Adipocyte (in vitro differentiated cells): ENCODE data around the gene GABRB1.

Source experiments
- DNase-seq: peaks from one replicate; pipeline ENCODE4 v3.0.0-alpha.2; 2015; ENCODE audit warnings: low read depth
- H3K27me3 ChIP-seq: replicated peaks from 2 replicates; pipeline ENCODE4 v1.7.0; 2013; ENCODE audit warnings: mild to moderate bottlenecking, low read length, moderate library complexity; ENCODE audit not compliant: control insufficient read depth, insufficient read depth
- H3K36me3 ChIP-seq: 2 replicates; pipeline ENCODE4 v1.7.0; 2013; ENCODE audit warnings: low read length, mild to moderate bottlenecking, moderate library complexity; ENCODE audit not compliant: control insufficient read depth, insufficient read depth, severe bottlenecking
- H3K4me1 ChIP-seq: 2 replicates; pipeline ENCODE4 v1.7.0; 2013; ENCODE audit warnings: mild to moderate bottlenecking, low read length, moderate library complexity; ENCODE audit not compliant: control insufficient read depth, insufficient read depth
- H3K4me3 ChIP-seq: 2 replicates; pipeline ENCODE4 v1.7.0; 2013; ENCODE audit warnings: mild to moderate bottlenecking, low read length, moderate library complexity
- H3K9ac ChIP-seq: 2 replicates; pipeline ENCODE4 v1.7.0; 2013; ENCODE audit warnings: mild to moderate bottlenecking, low read length, moderate library complexity
- H3K9me3 ChIP-seq: 2 replicates; pipeline ENCODE4 v1.7.0; 2013; ENCODE audit warnings: mild to moderate bottlenecking, low read length, moderate library complexity; ENCODE audit not compliant: control insufficient read depth

Gene GABRB1

DNA sequence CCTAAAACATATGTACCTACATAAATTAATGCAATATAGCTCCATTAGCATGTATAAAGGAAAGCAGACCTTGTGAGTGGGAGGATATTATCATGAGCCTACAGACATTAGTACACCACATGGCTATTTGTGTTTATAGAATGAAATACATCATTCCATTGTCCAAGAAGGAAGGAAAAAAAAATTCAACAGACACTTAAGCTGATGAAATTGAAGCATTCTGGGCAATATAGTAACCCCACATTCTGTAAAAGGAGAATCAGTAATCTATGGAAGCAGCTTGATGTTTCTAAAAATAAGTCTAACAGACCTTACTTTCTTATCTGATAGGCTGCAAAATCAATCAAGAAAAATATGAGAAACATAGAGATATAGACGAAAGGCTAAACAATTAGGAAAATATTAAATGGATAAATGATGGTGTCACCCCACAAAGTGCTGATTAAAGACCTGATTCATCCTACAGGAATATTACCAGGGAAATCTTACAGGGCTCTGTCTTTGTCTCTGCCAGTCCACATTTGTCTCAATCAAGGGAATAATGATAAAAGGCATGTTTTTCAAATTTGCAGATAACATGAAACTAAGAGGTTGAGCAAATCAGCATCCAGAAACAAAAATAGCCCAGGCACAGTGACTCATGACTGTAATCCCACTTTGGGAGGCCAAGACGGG lies 355.3 kb downstream of the GABRB1 start:
- H3K9me3 ChIP-seq, result no peaks in the 10 kb centered on the region
- H3K9ac ChIP-seq, result no peak overlapping the region
- H3K36me3 ChIP-seq, result no peaks in the 10 kb centered on the region
- peaks cover 12% of the 10 kb centered on the region for H3K27me3 ChIP-seq
- H3K4me1 ChIP-seq, result no peaks in the 10 kb centered on the region
- no peak overlapping the region for H3K4me3 ChIP-seq
- DNase-seq, result no peak

DNA sequence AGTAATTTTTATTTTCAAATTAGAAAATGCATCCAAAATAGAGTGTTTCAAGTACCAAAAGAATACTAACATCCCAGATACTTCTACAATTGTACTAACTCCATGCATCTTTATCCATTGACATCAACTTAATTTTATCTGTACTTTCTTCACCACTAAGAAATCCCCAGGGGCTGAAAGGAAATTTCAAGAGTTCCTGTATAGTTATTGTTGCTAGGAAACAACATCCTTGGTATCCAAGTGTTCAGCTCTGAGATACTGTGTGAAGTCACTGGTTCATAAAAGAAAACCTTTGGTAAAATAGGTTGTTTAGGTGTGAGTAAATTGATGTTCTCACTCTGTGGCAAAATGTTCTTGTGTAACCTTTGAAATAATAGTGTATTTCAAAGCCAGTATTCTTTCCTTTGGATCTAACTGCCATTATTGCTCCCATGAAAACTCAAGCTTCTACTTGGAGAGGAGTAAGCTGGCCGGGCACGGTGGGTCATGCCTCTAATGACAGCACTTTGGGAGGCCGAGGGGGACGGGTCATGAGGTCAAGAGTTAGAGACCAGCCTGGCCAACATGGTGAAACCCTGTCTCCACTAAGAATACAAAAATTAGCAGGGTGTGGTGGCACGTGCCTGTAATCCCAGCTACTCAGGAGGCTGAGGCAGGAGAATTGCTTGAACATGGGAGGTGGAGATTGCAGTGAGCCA lies 359.2 kb downstream of the GABRB1 start:
- Histone ChIP-seq H3K4me1 (no peaks in the 10 kb centered on the region), H3K27me3 (peaks cover 20% of the 10 kb centered on the region), H3K9me3 (no peaks in the 10 kb centered on the region), H3K36me3 (no peaks in the 10 kb centered on the region), H3K9ac (no peak overlapping the region), H3K4me3 (no peak overlapping the region)
- no peak for DNase-seq

DNA sequence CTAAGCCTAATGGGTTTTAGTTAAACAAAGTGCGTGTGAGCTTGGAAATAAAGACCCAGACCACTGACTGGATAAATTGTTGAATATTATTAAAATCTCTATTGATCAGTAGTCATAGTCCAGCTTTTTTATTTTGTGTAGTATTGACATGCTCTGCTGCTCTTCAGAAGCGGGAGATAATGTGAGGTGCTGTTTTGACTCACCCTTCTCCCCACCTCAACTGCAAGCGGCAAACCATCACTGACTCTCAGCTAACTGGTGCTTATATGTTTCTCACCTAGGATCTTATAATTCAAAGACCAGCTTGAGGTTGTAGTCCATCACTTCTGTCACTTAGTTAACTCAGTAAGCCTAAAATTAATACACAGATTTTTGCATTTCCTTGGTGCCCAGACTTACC lies 359.9 kb downstream of the GABRB1 start:
- Histone ChIP-seq H3K4me3 (no peak overlapping the region), H3K36me3 (no peaks in the 10 kb centered on the region), H3K4me1 (no peaks in the 10 kb centered on the region), H3K9ac (no peak overlapping the region), H3K27me3 (peaks cover 20% of the 10 kb centered on the region), H3K9me3 (no peaks in the 10 kb centered on the region)
- no peak for DNase-seq

DNA sequence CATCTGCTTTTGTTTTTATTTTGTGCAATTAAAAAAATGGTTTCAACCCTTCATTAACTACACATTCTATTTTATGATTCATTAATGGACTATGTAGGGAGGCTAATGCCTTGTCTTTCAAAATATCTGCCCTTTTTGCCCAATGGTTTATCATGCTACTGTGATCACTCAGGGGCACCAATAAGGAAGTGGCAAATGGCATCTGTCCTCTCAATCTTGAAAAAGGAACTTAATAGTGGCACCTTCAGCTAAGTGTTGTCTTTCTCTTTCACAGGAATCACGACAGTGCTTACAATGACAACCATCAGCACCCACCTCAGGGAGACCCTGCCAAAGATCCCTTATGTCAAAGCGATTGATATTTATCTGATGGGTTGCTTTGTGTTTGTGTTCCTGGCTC lies 375.0 kb downstream of the GABRB1 start:
- H3K9me3 ChIP-seq, result no peaks in the 10 kb centered on the region

DNA sequence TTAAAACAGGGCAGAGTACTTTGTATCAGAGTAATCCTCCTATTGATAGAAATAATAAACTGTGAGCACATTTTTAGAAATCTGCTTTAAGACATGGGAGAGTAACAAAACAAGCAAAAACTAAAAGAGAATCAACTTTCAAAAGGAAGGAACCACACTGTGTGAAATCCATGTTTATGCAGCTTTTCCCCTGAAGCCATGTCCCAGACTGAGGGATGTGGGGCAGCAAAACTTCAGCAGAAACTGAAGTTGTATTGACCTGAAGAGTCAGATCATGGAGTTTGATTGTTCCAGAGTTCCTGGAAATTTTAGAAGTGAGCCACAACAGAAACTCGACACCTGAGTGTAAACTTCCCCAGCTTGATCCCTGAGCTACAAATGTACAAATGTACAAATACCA lies 378.9 kb downstream of the GABRB1 start:
- Histone ChIP-seq H3K9me3 (no peaks in the 10 kb centered on the region), H3K27me3 (peaks cover 20% of the 10 kb centered on the region), H3K9ac (no peak overlapping the region), H3K4me3 (no peak overlapping the region), H3K4me1 (no peaks in the 10 kb centered on the region), H3K36me3 (no peaks in the 10 kb centered on the region)
- DNase-seq, result no peak

More for the DNA sequence above, 375.0 kb downstream of the GABRB1 start:
- H3K4me3 ChIP-seq, result no peak overlapping the region
- H3K9ac ChIP-seq, result no peak overlapping the region
- no peaks in the 10 kb centered on the region for H3K36me3 ChIP-seq
- DNase-seq, result no peak
- no peaks in the 10 kb centered on the region for H3K4me1 ChIP-seq
- H3K27me3 ChIP-seq, result peaks cover 7% of the 10 kb centered on the region

DNA sequence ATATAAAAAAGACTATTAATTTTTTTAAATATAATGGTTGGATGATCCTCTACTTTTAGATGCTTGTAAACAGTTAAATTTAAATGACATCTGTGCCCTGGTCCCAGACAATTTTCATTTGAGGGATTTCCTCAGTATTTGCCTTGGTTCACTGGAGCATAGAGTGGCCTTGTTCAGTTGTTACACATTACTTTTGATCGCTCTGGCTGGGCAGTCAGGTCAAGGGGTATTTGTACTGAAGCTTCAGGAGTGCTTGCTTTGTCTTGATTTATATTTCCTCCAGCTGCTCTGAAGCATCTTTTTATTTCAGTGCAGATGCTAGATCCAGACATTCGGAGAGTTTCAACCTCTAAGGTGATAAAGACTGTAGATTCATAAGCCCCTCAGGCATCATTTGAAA lies 382.2 kb downstream of the GABRB1 start:
- no peak for DNase-seq
- no peaks in the 10 kb centered on the region for H3K9me3 ChIP-seq
- no peaks in the 10 kb centered on the region for H3K4me1 ChIP-seq
- peaks cover 25% of the 10 kb centered on the region for H3K27me3 ChIP-seq
- no peak overlapping the region for H3K4me3 ChIP-seq
- H3K36me3 ChIP-seq, result no peaks in the 10 kb centered on the region
- no peak overlapping the region for H3K9ac ChIP-seq

DNA sequence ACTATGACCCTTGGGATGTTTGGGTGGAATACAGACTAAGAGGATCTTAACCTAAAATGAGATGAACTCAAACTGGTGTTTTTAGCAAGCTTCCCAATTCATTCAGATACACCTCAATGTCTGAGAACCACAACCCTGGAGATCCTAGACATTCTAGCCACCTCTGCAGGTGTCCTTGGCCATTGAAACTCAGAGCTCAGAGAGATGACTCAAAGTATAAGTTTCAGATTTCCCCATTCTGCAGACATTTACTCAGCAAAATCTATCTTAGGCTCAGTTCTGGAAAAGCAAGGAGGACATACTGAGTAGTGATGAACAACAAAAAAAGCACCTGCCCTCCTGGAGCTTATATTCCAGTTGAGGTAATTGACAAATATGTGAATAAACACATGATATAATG lies 384.4 kb downstream of the GABRB1 start:
- Histone ChIP-seq H3K4me3 (no peak overlapping the region), H3K27me3 (peaks cover 26% of the 10 kb centered on the region), H3K36me3 (no peaks in the 10 kb centered on the region), H3K9me3 (no peaks in the 10 kb centered on the region), H3K4me1 (no peaks in the 10 kb centered on the region), H3K9ac (no peak overlapping the region)
- DNase-seq, result no peak

DNA sequence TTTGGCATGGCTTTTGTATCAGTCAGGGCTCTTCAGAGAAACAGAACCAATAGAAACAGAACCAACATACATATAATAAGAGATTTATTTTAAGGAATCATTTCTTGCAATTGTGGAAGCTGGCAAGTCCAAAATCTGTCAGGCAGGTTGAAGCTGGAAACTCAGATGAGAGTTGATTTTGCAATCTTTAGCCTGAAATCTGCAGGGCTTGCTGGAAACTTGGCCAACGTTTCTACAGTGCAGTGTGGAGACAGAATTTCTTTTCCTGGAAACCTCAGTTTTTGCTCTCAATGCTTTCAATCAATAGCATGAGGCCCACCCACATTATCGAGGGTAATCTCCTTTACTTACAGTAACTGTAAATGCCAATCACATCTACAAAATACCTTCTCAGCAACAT lies 386.8 kb downstream of the GABRB1 start:
- H3K4me3 ChIP-seq, result no peak overlapping the region
- DNase-seq, result peak; percentile 5
- no peak overlapping the region for H3K9ac ChIP-seq
- no peaks in the 10 kb centered on the region for H3K9me3 ChIP-seq
- no peaks in the 10 kb centered on the region for H3K4me1 ChIP-seq
- no peaks in the 10 kb centered on the region for H3K36me3 ChIP-seq
- peaks cover 29% of the 10 kb centered on the region for H3K27me3 ChIP-seq

DNA sequence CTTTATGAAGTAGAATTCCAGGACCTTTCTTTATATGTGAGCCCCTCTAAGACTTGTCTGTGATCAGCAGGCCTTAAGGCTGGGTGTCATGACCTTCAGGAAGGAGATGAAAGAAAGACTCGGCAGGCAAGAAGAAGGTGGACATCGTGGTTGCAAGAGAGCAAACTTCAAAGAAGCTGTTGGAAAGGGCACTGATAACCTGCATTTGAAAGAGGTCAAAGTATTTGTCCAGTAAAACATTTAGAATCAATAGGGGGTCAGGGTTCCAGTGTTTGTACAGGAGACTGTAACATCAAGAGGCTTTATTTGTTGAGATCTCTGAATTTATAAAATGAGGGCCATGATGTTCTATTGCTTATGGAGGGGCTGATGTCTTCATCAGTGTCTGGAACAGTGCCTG lies 387.9 kb downstream of the GABRB1 start:
- H3K9me3 ChIP-seq, result no peaks in the 10 kb centered on the region
- no peaks in the 10 kb centered on the region for H3K4me1 ChIP-seq
- no peak overlapping the region for H3K4me3 ChIP-seq
- H3K27me3 ChIP-seq, result peaks cover 26% of the 10 kb centered on the region
- H3K36me3 ChIP-seq, result no peaks in the 10 kb centered on the region
- H3K9ac ChIP-seq, result no peak overlapping the region
- no peak for DNase-seq

DNA sequence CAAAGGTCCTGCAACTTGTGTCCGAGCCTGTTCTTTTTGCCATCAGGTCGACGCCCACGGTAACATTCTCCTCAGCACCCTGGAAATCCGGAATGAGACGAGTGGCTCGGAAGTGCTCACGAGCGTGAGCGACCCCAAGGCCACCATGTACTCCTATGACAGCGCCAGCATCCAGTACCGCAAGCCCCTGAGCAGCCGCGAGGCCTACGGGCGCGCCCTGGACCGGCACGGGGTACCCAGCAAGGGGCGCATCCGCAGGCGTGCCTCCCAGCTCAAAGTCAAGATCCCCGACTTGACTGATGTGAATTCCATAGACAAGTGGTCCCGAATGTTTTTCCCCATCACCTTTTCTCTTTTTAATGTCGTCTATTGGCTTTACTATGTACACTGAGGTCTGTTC lies 394.3 kb downstream of the GABRB1 start:
- DNase-seq, result no peak
- Histone ChIP-seq H3K9ac (no peak overlapping the region), H3K9me3 (no peaks in the 10 kb centered on the region), H3K36me3 (no peaks in the 10 kb centered on the region), H3K27me3 (peaks cover 16% of the 10 kb centered on the region), H3K4me1 (no peaks in the 10 kb centered on the region), H3K4me3 (no peak overlapping the region)

DNA sequence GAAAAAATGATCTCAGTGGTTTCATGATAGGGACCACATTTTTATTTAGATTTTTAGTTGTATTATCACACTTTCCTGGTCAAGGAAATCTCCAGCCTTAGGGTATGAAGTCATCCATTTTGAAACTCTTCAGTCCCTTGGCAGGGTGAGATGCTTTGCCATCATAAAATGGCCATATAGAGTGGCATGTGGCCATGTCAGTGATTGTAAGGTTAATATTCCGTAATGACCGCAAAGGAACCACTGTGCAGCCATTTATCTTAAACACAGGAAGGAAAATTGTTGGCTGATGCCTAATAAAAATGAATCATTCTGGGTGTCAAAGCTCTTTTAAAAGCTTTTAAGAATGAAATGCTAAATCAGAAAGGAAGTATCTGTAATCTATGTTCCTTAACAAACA lies 396.6 kb downstream of the GABRB1 start:
- Histone ChIP-seq H3K9me3 (no peaks in the 10 kb centered on the region), H3K4me1 (no peaks in the 10 kb centered on the region), H3K9ac (no peak overlapping the region), H3K36me3 (no peaks in the 10 kb centered on the region), H3K27me3 (peaks cover 9% of the 10 kb centered on the region), H3K4me3 (no peak overlapping the region)
- no peak for DNase-seq

DNA sequence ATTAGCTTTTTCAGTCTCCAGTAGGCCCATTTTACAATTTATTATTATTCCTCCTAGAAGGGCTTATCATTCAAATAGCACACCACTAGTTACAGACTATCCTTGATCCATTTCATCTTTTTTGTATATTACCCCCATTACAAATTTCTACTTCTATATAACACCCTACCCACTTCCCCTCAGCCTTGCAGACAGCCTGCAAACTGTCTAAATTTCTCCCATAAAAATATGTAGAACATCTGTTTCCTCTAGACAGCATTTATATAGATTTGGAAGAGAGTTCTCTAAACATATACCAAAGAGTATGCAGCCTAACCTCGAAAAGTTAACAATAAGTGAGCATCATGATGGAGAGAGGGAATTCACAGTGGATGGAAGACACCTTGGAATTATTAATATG lies 401.4 kb downstream of the GABRB1 start:
- H3K4me3 ChIP-seq, result no peak overlapping the region
- DNase-seq, result no peak
- H3K4me1 ChIP-seq, result no peaks in the 10 kb centered on the region
- no peaks in the 10 kb centered on the region for H3K9me3 ChIP-seq
- no peaks in the 10 kb centered on the region for H3K36me3 ChIP-seq
- no peaks in the 10 kb centered on the region for H3K27me3 ChIP-seq
- H3K9ac ChIP-seq, result no peak overlapping the region
